Measurements from ENCODE around the gene KIFC3.

GRCh38 chr16:57805176-57805575 lies 2.9 kb upstream of the KIFC3 start:
- no peak for TF ChIP-seq ZNF274 (IDR thresholded peaks at IDR 0.05; ENCODE audit: borderline replicate concordance, extremely low read depth, low read length)
- TF ChIP-seq TEAD4 (IDR thresholded peaks at IDR 0.05; ENCODE audit: low read depth, low read length), result no peak
